SU-DHL-6 (cell line): ENCODE results near the gene RMND1.

Experiments
- H2AFZ ChIP-seq: fragments of 200-600 bp; sonication (generic); 2 replicates; pipeline ENCODE4 v1.6.1; 2014; ENCODE audit warnings: low read depth, mild to moderate bottlenecking, moderate library complexity, mixed read lengths, antibody characterized with exemption, low read length; ENCODE audit not compliant: severe bottlenecking
- H3F3A ChIP-seq: fragments of 200-600 bp; shearing (Covaris generic); 2 replicates; pipeline ENCODE4 v1.6.0; 2016; ENCODE audit warnings: antibody characterized with exemption, mild to moderate bottlenecking; ENCODE audit not compliant: insufficient read depth
- H3K27ac ChIP-seq: fragments of 200-600 bp; sonication (generic); 2 replicates; pipeline ENCODE4 v1.5.1; 2016; ENCODE audit warnings: low read depth, mild to moderate bottlenecking, low read length, moderate library complexity, mixed read lengths
- H3K27me3 ChIP-seq: fragments of 200-600 bp; sonication (generic), shearing (Covaris generic); 2 replicates; pipeline ENCODE4 v1.6.0; 2014; ENCODE audit warnings: mild to moderate bottlenecking, low read length
- H3K36me3 ChIP-seq: fragments of 200-600 bp; sonication (generic); 2 replicates; pipeline ENCODE4 v1.6.1; 2014; ENCODE audit warnings: mild to moderate bottlenecking, low read length, mixed read lengths
- H3K4me2 ChIP-seq: fragments of 300-600, 200-600 bp; shearing (Covaris generic), sonication (generic); 2 replicates; pipeline ENCODE4 v1.6.0; 2014; ENCODE audit warnings: low read length, low read depth, mild to moderate bottlenecking; ENCODE audit not compliant: poor library complexity, severe bottlenecking
- H3K4me3 ChIP-seq: fragments of 200-600 bp; sonication (generic); 2 replicates; pipeline ENCODE4 v1.5.1; 2014; ENCODE audit warnings: antibody characterized with exemption, low read length, mild to moderate bottlenecking, mixed read lengths; ENCODE audit not compliant: insufficient read depth, poor library complexity, severe bottlenecking
- H3K79me2 ChIP-seq: fragments of 200-600 bp; sonication (generic); 2 replicates; pipeline ENCODE4 v1.6.1; 2014; ENCODE audit warnings: mild to moderate bottlenecking, low read length, moderate library complexity; ENCODE audit not compliant: insufficient read depth
- H3K9ac ChIP-seq: fragments of 200-600 bp; sonication (generic); 2 replicates; pipeline ENCODE4 v1.7.0; 2014; ENCODE audit warnings: mild to moderate bottlenecking, low read length
- H3K9me2 ChIP-seq: fragments of 200-600 bp; sonication (generic); replicated peaks from 2 replicates; pipeline ENCODE4 v1.6.1; 2014; ENCODE audit warnings: low read length; ENCODE audit not compliant: insufficient read depth
- H3K9me3 ChIP-seq: fragments of 200-600 bp; sonication (generic); 2 replicates; pipeline ENCODE4 v1.6.1; 2014; ENCODE audit warnings: low read length, mixed read lengths; ENCODE audit not compliant: insufficient read depth
- H4K20me1 ChIP-seq: fragments of 200-600 bp; sonication (generic); 2 replicates; pipeline ENCODE4 v1.6.1; 2014; ENCODE audit warnings: low read depth, mild to moderate bottlenecking, antibody characterized with exemption, low read length, moderate library complexity, mixed read lengths
- CTCF ChIP-seq: fragments of 200-600 bp; sonication (generic); IDR thresholded peaks from one replicate; pipeline ENCODE4 v1.5.1; 2017; ENCODE audit warnings: antibody characterized with exemption, mild to moderate bottlenecking, low read length, moderate library complexity; ENCODE audit not compliant: insufficient read depth, poor library complexity, severe bottlenecking
- EZH2phosphoT487 ChIP-seq: fragments of 200-600 bp; sonication (generic), shearing (Covaris generic); conservative IDR thresholded peaks from 2 replicates; pipeline ENCODE4 v1.6.1; 2018; ENCODE audit warnings: mild to moderate bottlenecking, antibody characterized with exemption, low read length, moderate library complexity, mixed read lengths

RMND1 gene

GRCh38 chr6:151431337-151431736, 20.6 kb downstream of the RMND1 start:
- H3K9me2 ChIP-seq = no peaks in the 10 kb centered on the region
- H3K4me2 ChIP-seq = no peak overlapping the region
- peaks cover 3% of the 10 kb centered on the region; the same call in 1 of the 2 replicates for H3K79me2 ChIP-seq
- H3K27ac ChIP-seq = no peak overlapping the region
- peaks cover 27% of the 10 kb centered on the region for H3K36me3 ChIP-seq
- H3F3A ChIP-seq = 0 out of 2 replicates have a peak, but pooled peaks cover 4% of the 10 kb centered on the region
- no peaks in the 10 kb centered on the region for H4K20me1 ChIP-seq
- no peaks in the 10 kb centered on the region for H3K9me3 ChIP-seq
- H2AFZ ChIP-seq = no peak overlapping the region
- TF ChIP-seq EZH2phosphoT487 = no peak
- no peak for TF ChIP-seq CTCF
- H3K4me3 ChIP-seq = no peak overlapping the region
- H3K27me3 ChIP-seq = no peaks in the 10 kb centered on the region
- no peak overlapping the region for H3K9ac ChIP-seq

GRCh38 chr6:151430886-151431285, 21.0 kb downstream of the RMND1 start:
- no peaks in the 10 kb centered on the region for H3K27me3 ChIP-seq
- TF ChIP-seq EZH2phosphoT487 = no peak
- H3K79me2 ChIP-seq = no peaks in the 10 kb centered on the region
- no peak overlapping the region for H3K4me2 ChIP-seq
- no peaks in the 10 kb centered on the region for H3K9me3 ChIP-seq
- H2AFZ ChIP-seq = no peak overlapping the region
- no peak overlapping the region for H3K4me3 ChIP-seq
- H4K20me1 ChIP-seq = no peaks in the 10 kb centered on the region
- 0 out of 2 replicates have a peak, but pooled peaks cover 4% of the 10 kb centered on the region for H3F3A ChIP-seq
- H3K27ac ChIP-seq = no peak overlapping the region
- H3K9me2 ChIP-seq = no peaks in the 10 kb centered on the region
- peaks cover 27% of the 10 kb centered on the region for H3K36me3 ChIP-seq
- H3K9ac ChIP-seq = no peak overlapping the region

GRCh38 chr6:151428093-151428735, 23.7 kb downstream of the RMND1 start:
- H3K4me3 ChIP-seq = no peak overlapping the region
- no peaks in the 10 kb centered on the region for H3K79me2 ChIP-seq

More at GRCh38 chr6:151428093-151428735, 23.7 kb downstream of the RMND1 start:
- Histone ChIP-seq H3K9me3 (no peaks in the 10 kb centered on the region), H3K27ac (no peak overlapping the region), H3K27me3 (no peaks in the 10 kb centered on the region), H4K20me1 (no peaks in the 10 kb centered on the region), H3K9me2 (no peaks in the 10 kb centered on the region), H3F3A (peaks cover 8% of the 10 kb centered on the region; the same call in 1 of the 2 replicates), H3K4me2 (no peak overlapping the region), H2AFZ (no peak overlapping the region), H3K36me3 (peaks cover 29% of the 10 kb centered on the region), H3K9ac (no peak overlapping the region)
- TF ChIP-seq EZH2phosphoT487 (no peak), CTCF (no peak)
